Measurements from ENCODE around the gene CASZ1. TPM values are rescaled to one million over a fixed set of nuclear protein-coding genes. Genes with fewer than 3 reads are reported as not detected.

CASZ1 gene
- total RNA-seq, 4 donors from 2014 or later, result 21.9 to 60.2 (median 29.6) TPM

DNA sequence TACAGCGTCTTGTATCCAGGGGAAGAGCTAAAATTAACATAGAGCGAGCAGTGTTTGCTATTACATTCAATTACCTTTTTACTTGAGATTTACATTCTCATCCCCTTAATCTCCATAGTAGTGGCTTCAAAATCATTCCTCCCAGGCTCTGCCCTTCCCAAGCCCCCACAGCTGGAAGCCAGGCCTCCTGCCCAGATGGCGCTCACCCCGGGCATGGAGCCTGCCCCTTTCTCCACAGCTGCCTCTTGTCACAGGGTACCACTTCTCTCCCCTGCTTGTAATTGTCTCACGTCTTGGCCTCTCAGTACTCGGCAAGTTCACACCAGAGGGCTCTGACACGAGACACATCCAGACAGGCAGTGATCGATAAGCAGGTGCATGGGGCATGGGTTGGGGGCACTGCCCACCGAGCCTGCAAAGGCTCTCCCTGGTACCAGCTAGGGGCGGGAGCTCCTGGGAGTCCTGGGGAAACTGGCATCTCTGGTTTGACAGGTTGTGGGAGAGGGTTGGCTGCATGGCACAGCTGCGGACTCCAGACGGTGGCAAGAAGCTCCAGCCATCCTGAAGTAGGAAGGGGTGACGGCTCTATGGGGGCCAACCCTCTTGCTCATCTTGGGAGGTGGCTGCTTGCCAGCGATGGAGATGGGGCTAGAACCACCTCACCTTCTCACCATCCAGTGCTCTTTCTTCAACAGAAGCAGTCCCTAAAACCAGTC, 20.1 kb downstream of the CASZ1 start:
- peaks cover 0 to 5% (median 0%) of the 10 kb centered on the region in 4 donors for H3K27me3 ChIP-seq
- peaks cover 7 to 53% (median 9%) of the 10 kb centered on the region in 4 donors for H3K4me1 ChIP-seq
- DNase-seq (ENCODE audit: extremely low spot score), result no peak
- H3K27ac ChIP-seq (replicated peaks in 1 of 4), result no peak overlapping the region
- no peak overlapping the region for H3K4me3 ChIP-seq
- no peaks in the 10 kb centered on the region for H3K36me3 ChIP-seq
- WGBS, result 82% methylated on average over 13 of the region's 14 CpGs
- TF ChIP-seq EP300 (IDR thresholded peaks at IDR 0.05) (no peak), POLR2AphosphoS5 (IDR thresholded peaks at IDR 0.05) (no peak), POLR2A (IDR thresholded peaks at IDR 0.05; ENCODE audit: low read depth) (no peak)
- TF ChIP-seq, protein P1, sequence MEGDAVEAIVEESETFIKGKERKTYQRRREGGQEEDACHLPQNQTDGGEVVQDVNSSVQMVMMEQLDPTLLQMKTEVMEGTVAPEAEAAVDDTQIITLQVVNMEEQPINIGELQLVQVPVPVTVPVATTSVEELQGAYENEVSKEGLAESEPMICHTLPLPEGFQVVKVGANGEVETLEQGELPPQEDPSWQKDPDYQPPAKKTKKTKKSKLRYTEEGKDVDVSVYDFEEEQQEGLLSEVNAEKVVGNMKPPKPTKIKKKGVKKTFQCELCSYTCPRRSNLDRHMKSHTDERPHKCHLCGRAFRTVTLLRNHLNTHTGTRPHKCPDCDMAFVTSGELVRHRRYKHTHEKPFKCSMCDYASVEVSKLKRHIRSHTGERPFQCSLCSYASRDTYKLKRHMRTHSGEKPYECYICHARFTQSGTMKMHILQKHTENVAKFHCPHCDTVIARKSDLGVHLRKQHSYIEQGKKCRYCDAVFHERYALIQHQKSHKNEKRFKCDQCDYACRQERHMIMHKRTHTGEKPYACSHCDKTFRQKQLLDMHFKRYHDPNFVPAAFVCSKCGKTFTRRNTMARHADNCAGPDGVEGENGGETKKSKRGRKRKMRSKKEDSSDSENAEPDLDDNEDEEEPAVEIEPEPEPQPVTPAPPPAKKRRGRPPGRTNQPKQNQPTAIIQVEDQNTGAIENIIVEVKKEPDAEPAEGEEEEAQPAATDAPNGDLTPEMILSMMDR (IDR thresholded peaks at IDR 0.05), result no peak
- intact Hi-C loops (cut with DNase I), result no loop called here
- no peaks in the 10 kb centered on the region for H3K9me3 ChIP-seq

DNA sequence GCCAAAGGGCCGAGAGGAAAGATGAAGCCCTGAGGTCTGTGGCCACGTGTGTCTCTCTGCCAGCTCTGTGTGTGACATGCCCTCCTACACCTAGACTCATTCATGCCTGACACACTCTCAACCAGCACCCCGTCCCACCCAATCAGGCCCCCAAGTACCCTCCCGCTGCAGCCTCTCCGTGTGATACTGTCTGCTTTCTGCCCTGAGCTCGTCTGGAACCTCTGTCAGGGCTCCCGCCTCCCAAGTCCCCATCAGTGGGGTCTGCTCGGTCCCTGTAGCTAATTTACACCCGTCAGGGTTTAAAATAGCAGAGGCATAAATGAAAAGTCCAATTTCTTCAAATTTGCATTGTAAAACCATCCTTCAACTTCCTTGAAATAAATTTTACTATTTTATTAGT, 20.7 kb downstream of the CASZ1 start:
- Histone ChIP-seq H3K36me3 (no peaks in the 10 kb centered on the region), H3K4me1 (peaks cover 7 to 47% (median 9%) of the 10 kb centered on the region in 4 donors), H3K27ac (replicated peaks in 1 of 4) (no peak overlapping the region), H3K9me3 (no peaks in the 10 kb centered on the region), H3K4me3 (no peak overlapping the region), H3K27me3 (no peaks in the 10 kb centered on the region)
- no peak for DNase-seq (ENCODE audit: extremely low spot score)
- intact Hi-C loops (cut with DNase I), result no loop called here
- 90% methylated on average over 9 of the region's 9 CpGs for WGBS
- TF ChIP-seq POLR2A (IDR thresholded peaks at IDR 0.05; ENCODE audit: low read depth) (no peak), EP300 (IDR thresholded peaks at IDR 0.05) (no peak), POLR2AphosphoS5 (IDR thresholded peaks at IDR 0.05) (no peak)
- TF ChIP-seq, protein P1 (IDR thresholded peaks at IDR 0.05), result no peak

DNA sequence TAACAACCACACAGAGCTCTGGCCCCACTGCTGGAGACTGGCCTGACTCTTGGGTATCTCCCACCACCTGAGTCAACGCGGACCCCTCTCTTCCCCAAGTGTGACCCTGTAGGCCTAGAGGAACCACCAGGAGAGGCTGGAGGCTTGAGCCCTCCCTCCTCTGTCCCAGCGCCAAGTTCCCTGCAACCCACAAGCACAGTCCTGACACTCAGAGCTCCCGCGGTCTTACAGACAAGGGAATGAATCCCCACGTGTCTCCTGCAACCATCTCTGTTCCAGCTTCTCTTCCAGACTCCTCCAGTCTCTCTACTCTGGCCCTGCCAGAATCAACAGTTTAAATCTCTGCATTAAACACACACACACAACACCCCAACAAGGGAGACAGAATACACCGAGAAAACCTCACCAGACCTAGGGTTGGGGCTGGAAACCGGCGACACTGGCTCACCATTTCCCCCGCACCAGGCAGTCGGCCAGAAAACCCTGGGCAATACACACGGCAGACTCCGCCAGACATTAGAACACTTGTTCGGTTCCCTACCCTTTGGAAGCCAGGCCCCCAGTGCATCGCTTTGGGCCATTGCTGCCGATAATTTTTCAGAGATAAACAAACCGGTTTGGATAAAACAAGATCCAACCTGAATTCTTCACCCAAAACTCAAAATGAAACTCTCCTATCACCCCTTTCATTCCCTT, 21.7 kb downstream of the CASZ1 start:
- H3K27ac ChIP-seq (replicated peaks in 1 of 4), result no peak overlapping the region
- 84% methylated on average over 17 of the region's 17 CpGs for WGBS
- intact Hi-C loops (cut with DNase I), result no loop called here
- no peak for DNase-seq (ENCODE audit: extremely low spot score)
- TF ChIP-seq, protein P1 (IDR thresholded peaks at IDR 0.05), result no peak
- no peak for TF ChIP-seq EP300 (IDR thresholded peaks at IDR 0.05)
- no peak for TF ChIP-seq POLR2AphosphoS5 (IDR thresholded peaks at IDR 0.05)
- no peak for TF ChIP-seq POLR2A (IDR thresholded peaks at IDR 0.05; ENCODE audit: low read depth)
- H3K9me3 ChIP-seq, result no peaks in the 10 kb centered on the region
- peaks cover 5 to 41% (median 8%) of the 10 kb centered on the region in 4 donors for H3K4me1 ChIP-seq
- no peak overlapping the region for H3K4me3 ChIP-seq
- H3K36me3 ChIP-seq, result no peaks in the 10 kb centered on the region
- no peaks in the 10 kb centered on the region for H3K27me3 ChIP-seq

DNA sequence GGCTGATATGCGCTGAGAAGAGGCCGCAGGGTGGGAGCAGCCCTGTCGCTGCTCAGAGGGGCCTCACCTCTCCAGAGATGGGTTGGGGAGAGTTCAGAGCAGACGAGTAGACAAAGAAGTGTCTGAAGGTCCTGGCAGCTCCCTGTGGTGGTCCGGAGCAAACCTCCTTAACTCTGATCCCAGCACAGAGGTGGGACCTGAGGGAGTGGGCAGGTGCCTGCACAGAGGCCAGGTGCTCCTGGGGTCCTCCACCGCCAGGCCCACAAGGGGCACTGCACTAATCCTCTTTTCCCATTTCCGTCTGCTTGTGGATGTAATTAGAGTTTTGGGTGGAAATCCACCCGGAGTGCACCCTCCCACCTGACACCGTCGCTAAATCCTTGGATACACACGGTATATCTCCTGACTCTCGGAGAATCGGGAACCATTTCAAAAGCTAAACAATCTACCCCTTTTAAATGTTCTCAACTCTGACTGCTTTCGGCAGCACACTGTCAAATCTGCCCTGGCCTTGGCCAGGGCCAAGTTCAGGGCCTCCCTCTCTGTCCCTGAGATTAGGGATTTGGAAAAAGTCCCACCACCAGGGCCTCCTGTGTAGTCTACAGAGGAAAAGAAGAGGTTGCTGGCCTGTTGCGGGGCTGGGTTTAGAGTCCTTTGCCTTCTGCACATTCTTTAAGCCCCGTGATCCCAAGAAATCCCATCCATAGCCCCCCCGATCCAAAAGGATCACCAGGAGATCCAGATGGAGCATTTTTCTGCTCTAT, 22.4 kb downstream of the CASZ1 start:
- Histone ChIP-seq H3K27me3 (no peaks in the 10 kb centered on the region), H3K36me3 (no peaks in the 10 kb centered on the region), H3K9me3 (no peaks in the 10 kb centered on the region), H3K4me1 (peaks cover 0 to 39% (median 6%) of the 10 kb centered on the region in 4 donors), H3K4me3 (no peak overlapping the region), H3K27ac (replicated peaks in 1 of 4) (no peak overlapping the region)
- TF ChIP-seq POLR2A (IDR thresholded peaks at IDR 0.05; ENCODE audit: low read depth) (no peak), EP300 (IDR thresholded peaks at IDR 0.05) (no peak), POLR2AphosphoS5 (IDR thresholded peaks at IDR 0.05) (no peak)
- TF ChIP-seq, protein P1 (IDR thresholded peaks at IDR 0.05), result no peak
- intact Hi-C loops (cut with DNase I), result no loop called here
- DNase-seq (ENCODE audit: extremely low spot score), result no peak
- 87% methylated on average over 15 of the region's 17 CpGs for WGBS
